T-helper 17 cell (primary cell): ENCODE data around the gene SLC16A7. TPM values are rescaled to one million over a fixed set of nuclear protein-coding genes. Genes with fewer than 3 reads are reported as not detected.

Source experiments
- ATAC-seq: fragments of 150-1000 bp; cut with Tn5 transposase; 2 replicates; pipeline ENCODE4 v1.10.0; 2021; ENCODE audit warnings: mild to moderate bottlenecking, moderate library complexity
- DNase-seq, 3 donors: peaks; one replicate each; pipeline versions ENCODE4 v3.0.0 to v3.0.0-alpha.2; 2020 to 2021
- H3K9me3 ChIP-seq: one replicate; pipeline ENCODE4 v1.7.0; 2013; ENCODE audit warnings: low read length, mild to moderate bottlenecking; ENCODE audit not compliant: control insufficient read depth, poor library complexity, severe bottlenecking
- H3K27ac Mint-ChIP-seq: one replicate; pipeline ENCODE4 v1.8.0; 2022; ENCODE audit warnings: mild to moderate bottlenecking, moderate library complexity, mixed read lengths
- H3K27me3 Mint-ChIP-seq: one replicate; pipeline ENCODE4 v1.8.0; 2022; ENCODE audit warnings: mixed read lengths
- H3K36me3 Mint-ChIP-seq: one replicate; pipeline ENCODE4 v1.8.0; 2022; ENCODE audit warnings: low read depth, mixed read lengths
- H3K4me1 Mint-ChIP-seq: one replicate; pipeline ENCODE4 v1.8.0; 2022; ENCODE audit warnings: mild to moderate bottlenecking, mixed read lengths
- H3K4me3 Mint-ChIP-seq: one replicate; pipeline ENCODE4 v1.8.0; 2022; ENCODE audit warnings: mild to moderate bottlenecking, moderate library complexity, mixed read lengths
- total RNA-seq, 4 donors: library from RNA in 2 of 4; stranded (reverse) in 2 of 4; gene quantifications; one replicate each; pipeline ENCODE4 v1.2.3 and lab custom pipeline; 2022 to 2026

The SLC16A7 gene
- total RNA-seq, 2 donors from 2014 or later, result 31.1 to 37.8 TPM

DNA sequence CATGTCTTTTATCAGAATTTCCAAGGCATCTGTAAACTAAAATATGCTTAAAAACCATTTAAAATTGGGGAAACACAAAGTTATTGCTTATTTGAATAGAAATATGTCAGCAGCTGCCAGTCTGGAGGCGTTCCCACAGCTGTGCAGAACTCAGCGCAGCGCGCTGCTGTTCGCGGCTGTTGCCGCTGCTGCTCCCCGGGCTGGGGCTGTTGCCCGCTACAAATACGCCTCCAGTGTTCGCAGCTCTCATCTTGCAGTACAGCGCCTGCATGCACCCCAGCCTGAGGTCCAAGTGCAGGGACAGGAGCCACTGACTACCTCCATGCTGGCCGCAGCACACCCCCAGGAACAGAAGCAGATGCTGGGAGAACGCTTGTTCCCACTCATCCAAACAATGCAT, 216.2 kb downstream of the SLC16A7 start:
- no peaks in the 10 kb centered on the region for H3K9me3 ChIP-seq
- no peak for ATAC-seq
- H3K27me3 Mint-ChIP-seq, result peaks cover 8% of the 10 kb centered on the region
- H3K27ac Mint-ChIP-seq, result no peak overlapping the region
- H3K4me1 Mint-ChIP-seq, result peaks cover 2% of the 10 kb centered on the region
- DNase-seq, result no peak
- no peaks in the 10 kb centered on the region for H3K36me3 Mint-ChIP-seq
- no peak overlapping the region for H3K4me3 Mint-ChIP-seq

GRCh38 chr12:59812716-59813115, 216.9 kb downstream of the SLC16A7 start:
- Mint-ChIP-seq H3K36me3 (no peaks in the 10 kb centered on the region), H3K27ac (no peak overlapping the region), H3K4me3 (no peak overlapping the region), H3K4me1 (no peaks in the 10 kb centered on the region), H3K27me3 (peaks cover 8% of the 10 kb centered on the region)
- no peak for ATAC-seq
- no peaks in the 10 kb centered on the region for H3K9me3 ChIP-seq
- DNase-seq, result no peak

DNA sequence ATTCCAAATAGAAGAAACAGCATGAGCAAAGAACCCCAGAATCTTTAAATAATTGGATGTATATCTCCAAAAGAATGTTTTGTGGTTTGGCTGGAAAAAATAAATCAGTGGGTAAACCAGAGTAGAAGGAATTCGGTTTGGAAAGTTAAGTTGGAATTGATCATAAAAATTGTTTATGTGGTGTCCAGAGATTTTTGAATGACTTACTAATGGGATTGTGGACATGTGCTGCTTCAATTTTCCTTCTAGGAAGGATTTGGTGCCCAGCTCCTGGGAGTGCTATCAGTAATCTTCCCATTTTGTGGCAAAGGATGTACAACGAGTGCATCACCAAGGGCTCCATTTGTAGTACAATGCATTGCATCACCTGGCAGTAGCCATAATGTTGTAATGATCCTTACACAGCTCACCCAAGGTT, 224.8 kb downstream of the SLC16A7 start:
- Mint-ChIP-seq H3K27ac (no peak overlapping the region), H3K4me3 (no peak overlapping the region), H3K36me3 (no peaks in the 10 kb centered on the region), H3K4me1 (no peaks in the 10 kb centered on the region), H3K27me3 (peaks cover 5% of the 10 kb centered on the region)
- no peak for DNase-seq
- no peak for ATAC-seq
- H3K9me3 ChIP-seq, result no peaks in the 10 kb centered on the region

DNA sequence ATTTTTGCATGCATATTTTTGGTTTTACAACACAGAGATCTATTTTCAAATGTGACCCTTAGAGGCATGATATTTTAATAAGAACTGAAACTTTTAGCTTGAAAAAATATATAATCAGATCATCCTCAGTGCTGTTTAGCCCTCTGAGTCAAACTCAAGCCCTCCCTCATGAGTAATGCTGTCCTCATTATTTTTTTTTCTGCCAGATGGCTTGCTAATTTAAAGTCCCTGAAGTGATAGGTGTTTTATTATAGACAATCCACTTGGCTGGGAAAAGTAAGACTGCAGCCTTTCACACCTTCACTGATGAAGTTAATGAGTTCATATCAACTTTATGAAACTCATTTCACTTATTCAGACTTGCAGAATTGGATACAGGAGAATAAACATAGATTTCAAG, 227.7 kb downstream of the SLC16A7 start:
- H3K36me3 Mint-ChIP-seq, result no peaks in the 10 kb centered on the region

DNA sequence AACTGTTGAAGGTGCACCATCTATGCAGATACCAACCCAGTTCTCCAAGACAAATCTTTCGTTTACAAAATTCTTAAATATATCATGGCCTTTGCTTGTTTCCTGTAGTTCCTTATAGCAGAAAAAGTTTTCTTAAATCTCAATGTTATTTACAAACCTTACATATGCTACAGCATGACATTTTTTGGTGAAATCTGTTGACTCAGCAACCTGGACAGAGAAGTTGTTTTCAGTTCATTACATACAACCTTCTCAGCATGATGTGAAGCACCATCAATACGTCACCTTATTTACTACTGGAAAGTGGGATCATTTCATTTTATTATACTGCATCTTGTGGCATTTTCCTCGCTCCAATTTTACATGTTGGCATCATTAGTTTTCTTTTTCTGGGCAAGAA, 231.9 kb downstream of the SLC16A7 start:
- DNase-seq, result no peak

More for the DNA sequence above, 227.7 kb downstream of the SLC16A7 start:
- no peaks in the 10 kb centered on the region for H3K4me1 Mint-ChIP-seq
- no peak overlapping the region for H3K4me3 Mint-ChIP-seq
- H3K27ac Mint-ChIP-seq, result no peak overlapping the region
- DNase-seq (no peak), ATAC-seq (no peak)
- peaks cover 13% of the 10 kb centered on the region for H3K27me3 Mint-ChIP-seq
- no peaks in the 10 kb centered on the region for H3K9me3 ChIP-seq

GRCh38 chr12:59828521-59828920, 232.7 kb downstream of the SLC16A7 start:
- no peaks in the 10 kb centered on the region for H3K36me3 Mint-ChIP-seq
- H3K9me3 ChIP-seq, result no peaks in the 10 kb centered on the region
- DNase-seq (no peak), ATAC-seq (no peak)
- H3K27ac Mint-ChIP-seq, result no peak overlapping the region
- H3K4me3 Mint-ChIP-seq, result no peak overlapping the region
- H3K4me1 Mint-ChIP-seq, result no peaks in the 10 kb centered on the region
- H3K27me3 Mint-ChIP-seq, result peaks cover 8% of the 10 kb centered on the region

More for the DNA sequence above, 231.9 kb downstream of the SLC16A7 start:
- Mint-ChIP-seq H3K27ac (no peak overlapping the region), H3K4me1 (no peaks in the 10 kb centered on the region), H3K27me3 (peaks cover 8% of the 10 kb centered on the region), H3K36me3 (no peaks in the 10 kb centered on the region), H3K4me3 (no peak overlapping the region)
- no peak for ATAC-seq
- no peaks in the 10 kb centered on the region for H3K9me3 ChIP-seq

DNA sequence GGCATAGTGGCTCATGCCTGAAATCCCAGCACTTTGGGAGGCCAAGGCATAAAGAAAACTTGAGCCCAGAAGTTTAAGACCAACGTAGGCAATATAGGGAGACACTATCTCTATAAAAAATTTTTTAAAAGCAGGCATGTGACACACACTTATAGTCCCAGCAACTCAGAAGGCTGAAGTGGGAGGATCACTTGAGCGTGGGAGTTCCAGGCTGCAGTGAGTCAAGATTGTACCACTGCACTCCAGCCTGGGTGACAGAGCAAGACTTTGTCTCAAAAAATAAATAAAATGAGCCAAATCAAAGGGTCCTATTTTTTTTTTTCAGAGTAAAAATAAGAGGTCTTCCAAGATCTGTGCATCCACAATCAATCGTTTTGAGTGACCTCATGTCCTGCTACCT, 237.6 kb downstream of the SLC16A7 start:
- no peaks in the 10 kb centered on the region for H3K27me3 Mint-ChIP-seq
- no peak overlapping the region for H3K4me3 Mint-ChIP-seq
- no peaks in the 10 kb centered on the region for H3K36me3 Mint-ChIP-seq
- ATAC-seq (no peak), DNase-seq (no peak)
- no peaks in the 10 kb centered on the region for H3K9me3 ChIP-seq
- no peaks in the 10 kb centered on the region for H3K4me1 Mint-ChIP-seq
- no peak overlapping the region for H3K27ac Mint-ChIP-seq

GRCh38 chr12:59834659-59835474, 239.0 kb downstream of the SLC16A7 start:
- Mint-ChIP-seq H3K27me3 (peaks cover 8% of the 10 kb centered on the region), H3K27ac (no peak overlapping the region), H3K4me1 (no peaks in the 10 kb centered on the region), H3K36me3 (no peaks in the 10 kb centered on the region), H3K4me3 (no peak overlapping the region)
- ATAC-seq, result no peak
- H3K9me3 ChIP-seq, result no peaks in the 10 kb centered on the region
- no peak for DNase-seq
